ENCODE results near the gene GPC6.

- TF ChIP-seq POLR2A (IDR thresholded peaks at IDR 0.05) (no peak), CTCF (IDR thresholded peaks at IDR 0.05) (no peak), POLR2AphosphoS5 (IDR thresholded peaks at IDR 0.05) (no peak)
Measured at GRCh38 chr13:93956426-93956825, 729.8 kb downstream of the GPC6 start.
